ENCODE results near the gene NQO2.
"Not testable (repeated sequence)": the region's sequence is repeated elsewhere in the genome, so short reads cannot be mapped to it uniquely, and the experiment has no call there.

The NQO2 gene

DNA sequence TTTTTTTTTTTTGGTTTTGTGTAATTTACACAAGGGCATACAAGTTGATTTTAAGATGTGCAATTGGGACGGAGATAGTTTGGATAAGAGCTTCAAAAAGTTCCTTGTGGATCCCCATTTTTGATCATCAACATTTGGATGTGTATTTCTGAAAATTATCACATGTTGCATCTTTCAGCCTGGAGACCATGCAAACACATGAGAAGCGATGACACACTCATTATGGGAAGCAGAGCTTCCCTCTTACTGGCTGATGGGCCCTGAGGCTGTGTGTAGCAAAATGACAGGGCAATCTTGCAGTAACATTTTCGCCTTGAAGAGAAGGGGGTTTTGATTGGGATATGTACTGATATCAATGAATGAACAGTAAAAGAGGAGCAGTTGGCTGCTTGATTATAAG is 46.6 kb downstream of the NQO2 start:
- no peaks in the 10 kb centered on the region for H3K27me3 ChIP-seq (ENCODE audit: insufficient read depth, insufficient read length)
- no peaks in the 10 kb centered on the region for H3K4me1 ChIP-seq (ENCODE audit: insufficient read depth, insufficient read length)
- H3K4me3 ChIP-seq (ENCODE audit: insufficient read length, low read depth), result no peak overlapping the region
- no peak for TF ChIP-seq YY1 (IDR thresholded peaks at IDR 0.05; ENCODE audit: insufficient read depth, insufficient read length)
- TF ChIP-seq SUZ12 (IDR thresholded peaks at IDR 0.05; ENCODE audit: extremely low read depth, insufficient read depth, insufficient read length), result no peak
- no peak for TF ChIP-seq ZNF274 (IDR thresholded peaks at IDR 0.05; ENCODE audit: low read depth, low read length)
- H3K9me3 ChIP-seq (ENCODE audit: insufficient read depth, low read length), result no peaks in the 10 kb centered on the region
- DNase-seq (ENCODE audit: low read depth, low spot score), result no peak
- H3K36me3 ChIP-seq (ENCODE audit: insufficient read depth, insufficient read length, low read length), result no peaks in the 10 kb centered on the region
- H3K9ac ChIP-seq (ENCODE audit: insufficient read length, low read depth), result no peak overlapping the region

DNA sequence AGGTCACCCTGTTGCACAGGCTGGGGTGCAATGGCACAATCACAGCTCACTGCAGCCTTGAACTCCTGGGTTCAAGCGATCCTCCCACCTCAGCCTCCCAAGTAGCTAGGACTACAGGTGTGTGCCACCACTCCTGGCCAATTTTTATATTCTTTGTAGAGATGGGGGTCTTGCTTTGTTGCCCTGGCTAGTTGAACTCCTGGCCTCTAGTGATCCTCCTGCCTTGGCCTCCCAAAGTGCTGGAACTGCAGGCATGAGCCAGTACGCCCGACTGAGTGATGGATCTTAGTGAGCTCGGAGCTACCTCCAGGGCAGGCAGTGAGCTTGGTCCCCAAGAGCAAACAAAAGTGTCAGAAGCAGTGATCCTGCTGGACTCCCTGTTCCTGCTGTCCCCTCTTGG is 48.3 kb downstream of the NQO2 start:
- H3K27me3 ChIP-seq (ENCODE audit: insufficient read depth, insufficient read length); DNase-seq (ENCODE audit: low read depth, low spot score); H3K9ac ChIP-seq (ENCODE audit: insufficient read length, low read depth); H3K4me1 ChIP-seq (ENCODE audit: insufficient read depth, insufficient read length); H3K4me3 ChIP-seq (ENCODE audit: insufficient read length, low read depth); H3K36me3 ChIP-seq (ENCODE audit: insufficient read depth, insufficient read length, low read length); H3K9me3 ChIP-seq (ENCODE audit: insufficient read depth, low read length): not testable (repeated sequence)

DNA sequence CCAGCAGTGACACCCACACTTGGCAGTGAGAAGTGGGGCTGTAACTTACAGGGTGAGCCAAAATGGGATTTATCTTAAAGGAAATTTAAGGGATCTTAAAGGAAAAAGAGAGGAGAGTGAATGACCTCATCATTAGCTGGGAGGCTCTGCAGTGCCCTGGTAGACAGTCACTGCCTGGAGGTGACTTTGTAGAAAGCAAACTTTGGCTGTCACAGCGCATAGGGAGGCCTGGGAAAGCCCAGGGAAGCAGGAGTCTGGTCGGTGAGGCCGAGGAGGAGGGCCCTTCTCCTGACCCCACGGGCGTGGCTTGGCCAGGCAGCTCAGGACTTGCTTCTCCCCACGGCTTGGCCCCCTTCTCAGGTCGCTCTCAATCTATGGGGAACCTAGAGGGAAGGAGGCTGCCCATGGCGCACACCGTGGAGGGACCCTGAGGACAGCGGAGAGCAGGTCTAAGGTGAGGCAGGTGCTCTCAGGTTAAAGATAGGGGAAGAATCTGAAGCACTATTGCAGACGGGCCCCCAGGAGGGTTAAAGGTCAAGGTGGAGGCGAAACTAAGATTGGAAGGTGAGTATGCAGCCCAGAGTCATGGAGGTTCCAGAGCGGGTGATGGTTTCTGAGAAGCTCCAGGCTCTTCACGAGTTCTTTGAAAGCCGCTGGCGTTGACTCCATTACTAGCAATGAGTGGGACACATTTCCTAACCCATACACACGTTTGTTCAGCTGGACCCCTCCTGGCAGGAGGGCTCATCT is 53.0 kb downstream of the NQO2 start:
- H3K4me1 ChIP-seq (ENCODE audit: insufficient read depth, insufficient read length), result peaks cover 2% of the 10 kb centered on the region
- TF ChIP-seq YY1 (IDR thresholded peaks at IDR 0.05; ENCODE audit: insufficient read depth, insufficient read length), result no peak
- no peak for TF ChIP-seq ZNF274 (IDR thresholded peaks at IDR 0.05; ENCODE audit: low read depth, low read length)
- no peak for TF ChIP-seq SUZ12 (IDR thresholded peaks at IDR 0.05; ENCODE audit: extremely low read depth, insufficient read depth, insufficient read length)
- peak overlapping the region; percentile 75 for H3K4me3 ChIP-seq (ENCODE audit: insufficient read length, low read depth)
- DNase-seq (ENCODE audit: low read depth, low spot score), result no peak
- H3K9ac ChIP-seq (ENCODE audit: insufficient read length, low read depth), result peak overlapping the region; percentile 85
- H3K27me3 ChIP-seq (ENCODE audit: insufficient read depth, insufficient read length), result peaks cover 3% of the 10 kb centered on the region
- no peaks in the 10 kb centered on the region for H3K9me3 ChIP-seq (ENCODE audit: insufficient read depth, low read length)
- H3K36me3 ChIP-seq (ENCODE audit: insufficient read depth, insufficient read length, low read length), result no peaks in the 10 kb centered on the region

DNA sequence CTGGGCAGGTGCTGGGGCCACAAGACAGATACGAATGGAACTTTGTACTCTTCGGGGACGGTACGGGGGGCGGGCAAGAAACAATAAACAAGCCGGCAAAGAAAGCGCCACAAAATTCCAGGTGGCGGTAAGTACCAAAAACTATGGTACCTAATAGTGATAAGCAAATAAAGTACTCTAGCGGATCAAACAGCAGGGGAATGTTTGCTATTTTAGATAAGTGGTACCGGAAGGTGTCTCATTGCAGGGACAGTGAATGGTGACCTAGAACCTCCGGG is 53.5 kb downstream of the NQO2 start:
- peaks cover 3% of the 10 kb centered on the region for H3K27me3 ChIP-seq (ENCODE audit: insufficient read depth, insufficient read length)
- H3K4me1 ChIP-seq (ENCODE audit: insufficient read depth, insufficient read length), result peaks cover 2% of the 10 kb centered on the region
- peak overlapping the region; percentile 75 for H3K4me3 ChIP-seq (ENCODE audit: insufficient read length, low read depth)
- peak overlapping the region; percentile 85 for H3K9ac ChIP-seq (ENCODE audit: insufficient read length, low read depth)
- H3K9me3 ChIP-seq (ENCODE audit: insufficient read depth, low read length), result no peaks in the 10 kb centered on the region
- H3K36me3 ChIP-seq (ENCODE audit: insufficient read depth, insufficient read length, low read length), result no peaks in the 10 kb centered on the region
- no peak for TF ChIP-seq ZNF274 (IDR thresholded peaks at IDR 0.05; ENCODE audit: low read depth, low read length)
- no peak for TF ChIP-seq SUZ12 (IDR thresholded peaks at IDR 0.05; ENCODE audit: extremely low read depth, insufficient read depth, insufficient read length)
- TF ChIP-seq YY1 (IDR thresholded peaks at IDR 0.05; ENCODE audit: insufficient read depth, insufficient read length), result no peak
- DNase-seq (ENCODE audit: low read depth, low spot score), result no peak

DNA sequence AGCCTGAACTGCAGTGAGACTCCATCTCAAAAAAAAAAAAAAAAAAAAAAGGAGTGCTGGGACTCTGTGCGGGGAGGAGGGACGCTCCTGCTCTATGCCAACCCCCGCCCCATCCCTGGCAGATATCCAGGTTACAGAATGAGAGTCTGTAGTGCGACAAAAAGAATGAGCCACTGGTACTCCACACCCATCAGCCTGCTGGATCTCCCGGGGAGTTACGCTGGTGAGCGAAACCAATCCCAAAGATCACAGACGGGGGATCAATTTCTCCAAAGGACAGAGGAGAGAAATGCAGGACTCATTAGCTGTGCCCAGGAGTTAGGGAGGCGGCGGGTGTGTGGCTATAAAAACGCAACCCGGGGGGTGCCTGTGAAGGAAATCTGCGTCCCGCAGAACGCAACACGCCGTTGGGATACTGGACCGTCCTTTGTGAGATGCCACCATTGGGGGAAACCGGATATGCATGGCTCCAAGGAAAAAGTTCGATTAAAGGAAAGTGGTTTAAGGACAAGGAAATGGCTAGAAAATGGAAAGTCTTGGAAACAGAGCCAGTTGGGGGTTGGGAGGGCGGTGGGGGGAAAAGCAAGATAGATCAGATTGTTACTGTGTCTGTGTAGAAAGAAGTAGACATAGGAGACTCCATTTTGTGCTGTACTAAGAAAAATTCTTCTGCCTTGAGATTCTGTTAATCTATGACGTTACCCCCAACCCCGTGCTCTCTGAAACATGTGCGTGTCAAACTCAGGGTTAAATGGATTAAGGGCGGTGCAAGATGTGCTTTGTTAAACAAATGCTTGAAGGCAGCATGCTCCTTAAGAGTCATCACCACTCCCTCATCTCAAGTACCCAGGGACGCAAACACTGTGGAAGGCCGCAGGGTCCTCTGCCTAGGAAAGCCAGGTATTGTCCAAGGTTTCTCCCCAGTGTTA is 54.8 kb downstream of the NQO2 start:
- H3K27me3 ChIP-seq (ENCODE audit: insufficient read depth, insufficient read length); H3K9me3 ChIP-seq (ENCODE audit: insufficient read depth, low read length); DNase-seq (ENCODE audit: low read depth, low spot score); H3K4me1 ChIP-seq (ENCODE audit: insufficient read depth, insufficient read length); H3K36me3 ChIP-seq (ENCODE audit: insufficient read depth, insufficient read length, low read length): not testable (repeated sequence)
- peak overlapping the region; percentile 44 for H3K4me3 ChIP-seq (ENCODE audit: insufficient read length, low read depth)
- peak overlapping the region; percentile 59 for H3K9ac ChIP-seq (ENCODE audit: insufficient read length, low read depth)

DNA sequence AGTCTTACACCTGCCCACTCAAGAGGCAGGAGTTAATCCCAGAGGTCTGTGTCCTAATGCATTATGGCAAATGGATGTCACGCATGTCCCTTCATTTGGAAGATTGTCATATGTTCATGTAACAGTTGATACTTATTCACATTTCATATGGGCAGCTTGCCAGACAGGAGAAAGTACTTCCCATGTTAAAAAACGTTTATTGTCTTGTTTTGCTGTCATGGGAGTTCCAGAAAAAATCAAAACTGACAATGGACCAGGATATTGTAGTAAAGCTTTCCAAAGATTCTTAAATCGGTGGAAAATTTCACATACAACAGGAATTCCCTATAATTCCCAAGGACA is 55.4 kb downstream of the NQO2 start:
- H3K27me3 ChIP-seq (ENCODE audit: insufficient read depth, insufficient read length); H3K9ac ChIP-seq (ENCODE audit: insufficient read length, low read depth); H3K9me3 ChIP-seq (ENCODE audit: insufficient read depth, low read length); DNase-seq (ENCODE audit: low read depth, low spot score); H3K36me3 ChIP-seq (ENCODE audit: insufficient read depth, insufficient read length, low read length); H3K4me1 ChIP-seq (ENCODE audit: insufficient read depth, insufficient read length); H3K4me3 ChIP-seq (ENCODE audit: insufficient read length, low read depth): not testable (repeated sequence)

DNA sequence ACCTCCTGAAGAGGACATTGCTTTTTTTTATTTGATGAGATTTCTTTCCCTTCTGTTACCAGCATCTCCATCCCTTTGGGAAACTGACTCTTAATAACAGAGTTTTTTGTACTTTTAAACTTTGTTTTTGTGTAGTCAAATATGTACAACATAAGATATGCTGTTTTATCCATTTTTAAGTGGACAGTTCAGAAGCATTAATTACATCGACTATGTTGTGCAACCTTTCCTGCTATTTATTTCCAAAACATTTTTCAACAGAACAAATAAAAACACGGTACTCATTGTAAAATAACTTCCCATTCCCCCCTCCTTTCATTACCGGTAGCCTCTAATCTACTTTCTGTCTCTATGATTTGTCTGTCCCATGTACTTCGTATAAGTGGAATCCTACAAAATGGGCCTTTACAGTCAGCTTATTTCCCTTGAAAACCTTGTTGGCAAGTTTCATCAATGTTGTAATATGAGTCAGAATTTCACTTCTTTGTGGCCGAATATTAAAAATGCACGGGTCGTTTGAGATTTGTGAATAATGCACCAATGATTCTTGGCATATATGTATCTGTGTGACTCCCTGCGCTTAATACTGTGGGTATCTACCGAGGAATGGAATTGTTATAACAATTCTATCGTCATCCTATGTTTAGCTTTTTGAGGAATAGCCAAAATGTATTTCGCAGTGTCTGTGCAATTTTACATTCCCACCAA is 57.5 kb downstream of the NQO2 start:
- Histone ChIP-seq H3K9ac (ENCODE audit: insufficient read length, low read depth) (no peak overlapping the region), H3K9me3 (ENCODE audit: insufficient read depth, low read length) (no peaks in the 10 kb centered on the region), H3K27me3 (ENCODE audit: insufficient read depth, insufficient read length) (peaks cover 3% of the 10 kb centered on the region), H3K4me1 (ENCODE audit: insufficient read depth, insufficient read length) (peaks cover 2% of the 10 kb centered on the region), H3K36me3 (ENCODE audit: insufficient read depth, insufficient read length, low read length) (no peaks in the 10 kb centered on the region), H3K4me3 (ENCODE audit: insufficient read length, low read depth) (no peak overlapping the region)
- no peak for DNase-seq (ENCODE audit: low read depth, low spot score)
- TF ChIP-seq SUZ12 (IDR thresholded peaks at IDR 0.05; ENCODE audit: extremely low read depth, insufficient read depth, insufficient read length), result no peak

Data from NT2/D1 (cell line).